ENCODE data around the gene HYLS1.

HYLS1 gene

GRCh38 chr11:125874556-125875124 is 12.8 kb upstream of the HYLS1 start:
- no peak overlapping the region for H3K27ac ChIP-seq (ENCODE audit: low read depth, low read length)
- no peaks in the 10 kb centered on the region for H3K36me3 ChIP-seq (ENCODE audit: insufficient read depth, low read length)
- H3K27me3 ChIP-seq (ENCODE audit: insufficient read depth, low read length), result no peaks in the 10 kb centered on the region
- peaks cover 2% of the 10 kb centered on the region for H3K79me2 ChIP-seq (ENCODE audit: control insufficient read depth, insufficient read depth, low read length, unreplicated experiment)
- H3K4me1 ChIP-seq (ENCODE audit: control insufficient read depth, insufficient read depth, low read length, unreplicated experiment), result no peaks in the 10 kb centered on the region
- H2AFZ ChIP-seq (ENCODE audit: low read length, unreplicated experiment), result peak overlapping the region; percentile 80
- peak overlapping the region; percentile 69 for H3K4me3 ChIP-seq (ENCODE audit: low read depth, low read length)

DNA sequence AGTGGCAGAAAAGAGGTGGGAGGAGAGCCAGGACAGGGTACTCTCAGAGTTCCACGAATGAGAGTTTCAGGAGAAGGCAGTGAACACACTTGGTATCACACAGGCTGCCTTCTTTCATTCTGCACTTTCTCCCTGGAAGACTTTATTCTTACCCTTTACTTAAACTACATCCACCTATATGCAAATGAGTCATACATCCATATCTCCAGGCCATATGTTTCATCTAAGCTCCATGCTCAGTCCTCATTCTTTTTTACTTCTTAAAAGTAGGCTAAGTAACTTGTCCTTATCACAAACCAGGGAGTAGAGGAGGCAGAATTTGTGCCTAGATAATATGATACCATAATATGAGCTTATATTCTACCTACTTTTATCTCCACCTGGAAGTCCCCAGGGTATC is 6.2 kb upstream of the HYLS1 start:
- H2AFZ ChIP-seq (ENCODE audit: low read length, unreplicated experiment), result no peak overlapping the region
- no peak overlapping the region for H3K27ac ChIP-seq (ENCODE audit: low read depth, low read length)
- no peak overlapping the region for H3K4me3 ChIP-seq (ENCODE audit: low read depth, low read length)
- H3K27me3 ChIP-seq (ENCODE audit: insufficient read depth, low read length), result no peaks in the 10 kb centered on the region
- no peaks in the 10 kb centered on the region for H3K36me3 ChIP-seq (ENCODE audit: insufficient read depth, low read length)
- peaks cover 3% of the 10 kb centered on the region for H3K4me1 ChIP-seq (ENCODE audit: control insufficient read depth, insufficient read depth, low read length, unreplicated experiment)
- peaks cover 14% of the 10 kb centered on the region for H3K79me2 ChIP-seq (ENCODE audit: control insufficient read depth, insufficient read depth, low read length, unreplicated experiment)

- Histone ChIP-seq H3K79me2 (ENCODE audit: control insufficient read depth, insufficient read depth, low read length, unreplicated experiment) (peaks cover 21% of the 10 kb centered on the region), H3K4me3 (ENCODE audit: low read depth, low read length) (no peak overlapping the region), H3K36me3 (ENCODE audit: insufficient read depth, low read length) (no peaks in the 10 kb centered on the region), H2AFZ (ENCODE audit: low read length, unreplicated experiment) (no peak overlapping the region), H3K27ac (ENCODE audit: low read depth, low read length) (no peak overlapping the region), H3K4me1 (ENCODE audit: control insufficient read depth, insufficient read depth, low read length, unreplicated experiment) (peaks cover 4% of the 10 kb centered on the region), H3K27me3 (ENCODE audit: insufficient read depth, low read length) (no peaks in the 10 kb centered on the region)
These were observed 4.1 kb upstream of the HYLS1 start for GRCh38 chr11:125883375-125883774.

DNA sequence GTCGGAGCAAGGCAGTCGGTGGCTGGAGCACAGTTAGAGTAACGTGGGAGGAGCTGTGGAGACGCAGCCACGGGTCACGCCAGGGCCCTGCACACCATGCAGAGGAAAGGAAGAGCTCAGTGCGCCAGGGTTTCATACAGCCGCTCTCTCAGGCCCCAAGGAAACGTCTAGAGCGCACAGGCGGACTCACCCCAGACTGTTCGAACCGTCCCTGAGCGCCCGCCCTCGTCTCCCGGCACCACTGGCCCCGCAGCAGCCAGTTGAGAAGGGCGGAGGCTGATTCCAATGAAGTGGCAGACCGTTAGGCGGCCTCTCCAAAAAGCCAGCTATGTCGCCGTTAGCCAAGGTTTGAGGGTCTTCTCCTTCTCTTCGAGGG is 483 bp upstream of the HYLS1 start:
- Histone ChIP-seq H3K27me3 (ENCODE audit: insufficient read depth, low read length) (no peaks in the 10 kb centered on the region), H3K4me1 (ENCODE audit: control insufficient read depth, insufficient read depth, low read length, unreplicated experiment) (peaks cover 29% of the 10 kb centered on the region), H2AFZ (ENCODE audit: low read length, unreplicated experiment) (peak overlapping the region; percentile 51), H3K4me3 (ENCODE audit: low read depth, low read length) (peak overlapping the region; percentile 98), H3K27ac (ENCODE audit: low read depth, low read length) (peak overlapping the region; percentile 76), H3K79me2 (ENCODE audit: control insufficient read depth, insufficient read depth, low read length, unreplicated experiment) (peaks cover 52% of the 10 kb centered on the region), H3K36me3 (ENCODE audit: insufficient read depth, low read length) (no peaks in the 10 kb centered on the region)

- Histone ChIP-seq H3K36me3 (ENCODE audit: insufficient read depth, low read length) (peaks cover 26% of the 10 kb centered on the region), H3K4me3 (ENCODE audit: low read depth, low read length) (peak overlapping the region; percentile 36), H3K27ac (ENCODE audit: low read depth, low read length) (peak overlapping the region; percentile 47), H3K79me2 (ENCODE audit: control insufficient read depth, insufficient read depth, low read length, unreplicated experiment) (peaks cover 77% of the 10 kb centered on the region), H2AFZ (ENCODE audit: low read length, unreplicated experiment) (no peak overlapping the region), H3K27me3 (ENCODE audit: insufficient read depth, low read length) (no peaks in the 10 kb centered on the region), H3K4me1 (ENCODE audit: control insufficient read depth, insufficient read depth, low read length, unreplicated experiment) (peaks cover 41% of the 10 kb centered on the region)
These were observed 3.1 kb downstream of the HYLS1 start for GRCh38 chr11:125890447-125891100.

- Histone ChIP-seq H3K27me3 (ENCODE audit: insufficient read depth, low read length) (no peaks in the 10 kb centered on the region), H3K4me3 (ENCODE audit: low read depth, low read length) (peak overlapping the region; percentile 22), H2AFZ (ENCODE audit: low read length, unreplicated experiment) (no peak overlapping the region), H3K4me1 (ENCODE audit: control insufficient read depth, insufficient read depth, low read length, unreplicated experiment) (peaks cover 47% of the 10 kb centered on the region), H3K79me2 (ENCODE audit: control insufficient read depth, insufficient read depth, low read length, unreplicated experiment) (peaks cover 85% of the 10 kb centered on the region), H3K27ac (ENCODE audit: low read depth, low read length) (peak overlapping the region; percentile 47), H3K36me3 (ENCODE audit: insufficient read depth, low read length) (peaks cover 30% of the 10 kb centered on the region)
These were observed 4.6 kb downstream of the HYLS1 start for GRCh38 chr11:125892071-125892470.

DNA sequence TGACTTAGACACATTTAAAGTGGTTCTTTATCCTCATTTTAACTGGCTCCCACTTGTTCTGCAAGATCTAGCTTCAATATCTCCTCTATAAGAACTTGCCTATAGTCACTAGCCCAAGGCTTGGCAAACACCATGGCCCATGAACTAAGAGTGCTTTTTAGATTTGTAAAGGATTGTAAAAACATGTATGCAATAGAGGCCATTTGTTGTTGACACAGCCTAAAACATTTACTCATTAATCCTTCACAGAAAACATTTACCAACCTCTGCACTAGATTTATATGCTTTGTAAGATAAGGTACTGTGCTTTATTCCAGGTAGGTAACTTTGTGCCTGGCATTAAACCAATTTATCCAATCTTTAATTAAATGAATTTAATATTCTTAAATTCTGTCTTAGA is 5.5 kb downstream of the HYLS1 start:
- Histone ChIP-seq H3K4me3 (ENCODE audit: low read depth, low read length) (no peak overlapping the region), H3K36me3 (ENCODE audit: insufficient read depth, low read length) (peaks cover 35% of the 10 kb centered on the region), H2AFZ (ENCODE audit: low read length, unreplicated experiment) (no peak overlapping the region), H3K4me1 (ENCODE audit: control insufficient read depth, insufficient read depth, low read length, unreplicated experiment) (peaks cover 48% of the 10 kb centered on the region), H3K79me2 (ENCODE audit: control insufficient read depth, insufficient read depth, low read length, unreplicated experiment) (peaks cover 89% of the 10 kb centered on the region), H3K27me3 (ENCODE audit: insufficient read depth, low read length) (no peaks in the 10 kb centered on the region), H3K27ac (ENCODE audit: low read depth, low read length) (no peak overlapping the region)

- Histone ChIP-seq H3K27ac (ENCODE audit: low read depth, low read length) (no peak overlapping the region), H3K79me2 (ENCODE audit: control insufficient read depth, insufficient read depth, low read length, unreplicated experiment) (peaks cover 31% of the 10 kb centered on the region), H3K4me3 (ENCODE audit: low read depth, low read length) (peak overlapping the region; percentile 85; the same call in 1 of the 2 replicates), H3K27me3 (ENCODE audit: insufficient read depth, low read length) (peaks cover 31% of the 10 kb centered on the region), H3K4me1 (ENCODE audit: control insufficient read depth, insufficient read depth, low read length, unreplicated experiment) (peaks cover 3% of the 10 kb centered on the region), H3K36me3 (ENCODE audit: insufficient read depth, low read length) (peaks cover 17% of the 10 kb centered on the region), H2AFZ (ENCODE audit: low read length, unreplicated experiment) (no peak overlapping the region)
These were observed 14.4 kb downstream of the HYLS1 start for GRCh38 chr11:125901872-125902271.

DNA sequence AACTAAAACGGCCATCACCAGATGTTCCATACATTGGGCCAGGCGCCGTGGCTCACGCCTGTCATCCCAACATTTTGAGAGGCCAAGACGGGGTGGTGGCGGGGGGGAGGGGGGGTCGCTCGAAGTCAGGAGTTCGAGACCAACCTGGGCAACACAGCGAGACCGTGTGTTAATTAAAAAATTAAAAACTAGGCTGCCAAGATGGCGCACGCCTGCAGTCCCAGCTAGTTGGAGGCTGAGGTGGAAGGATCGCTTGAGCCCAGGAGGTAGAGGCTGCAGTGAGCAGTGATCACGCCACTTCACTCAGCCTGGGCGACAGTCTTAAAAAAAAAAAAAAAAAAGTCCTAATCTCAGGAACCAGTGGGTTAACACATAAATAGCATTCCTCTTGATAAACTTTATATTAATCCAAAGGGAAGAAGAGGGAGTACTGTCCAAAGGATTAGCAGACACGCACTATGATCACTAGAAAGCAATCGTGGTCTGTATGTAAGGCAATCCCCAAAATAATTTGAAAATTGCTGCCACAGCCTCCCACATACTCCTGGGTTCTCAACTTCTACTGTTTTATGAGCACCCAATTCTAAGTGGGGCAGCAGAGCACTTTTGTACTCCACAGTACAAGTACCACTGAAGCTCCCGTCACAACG is 14.9 kb downstream of the HYLS1 start:
- Histone ChIP-seq H3K27ac (ENCODE audit: low read depth, low read length) (peak overlapping the region; percentile 6), H3K79me2 (ENCODE audit: control insufficient read depth, insufficient read depth, low read length, unreplicated experiment) (peaks cover 29% of the 10 kb centered on the region), H3K4me1 (ENCODE audit: control insufficient read depth, insufficient read depth, low read length, unreplicated experiment) (no peaks in the 10 kb centered on the region), H3K36me3 (ENCODE audit: insufficient read depth, low read length) (peaks cover 17% of the 10 kb centered on the region), H3K27me3 (ENCODE audit: insufficient read depth, low read length) (peaks cover 33% of the 10 kb centered on the region), H3K4me3 (ENCODE audit: low read depth, low read length) (peak overlapping the region; percentile 85), H2AFZ (ENCODE audit: low read length, unreplicated experiment) (peak overlapping the region; percentile 96)

DNA sequence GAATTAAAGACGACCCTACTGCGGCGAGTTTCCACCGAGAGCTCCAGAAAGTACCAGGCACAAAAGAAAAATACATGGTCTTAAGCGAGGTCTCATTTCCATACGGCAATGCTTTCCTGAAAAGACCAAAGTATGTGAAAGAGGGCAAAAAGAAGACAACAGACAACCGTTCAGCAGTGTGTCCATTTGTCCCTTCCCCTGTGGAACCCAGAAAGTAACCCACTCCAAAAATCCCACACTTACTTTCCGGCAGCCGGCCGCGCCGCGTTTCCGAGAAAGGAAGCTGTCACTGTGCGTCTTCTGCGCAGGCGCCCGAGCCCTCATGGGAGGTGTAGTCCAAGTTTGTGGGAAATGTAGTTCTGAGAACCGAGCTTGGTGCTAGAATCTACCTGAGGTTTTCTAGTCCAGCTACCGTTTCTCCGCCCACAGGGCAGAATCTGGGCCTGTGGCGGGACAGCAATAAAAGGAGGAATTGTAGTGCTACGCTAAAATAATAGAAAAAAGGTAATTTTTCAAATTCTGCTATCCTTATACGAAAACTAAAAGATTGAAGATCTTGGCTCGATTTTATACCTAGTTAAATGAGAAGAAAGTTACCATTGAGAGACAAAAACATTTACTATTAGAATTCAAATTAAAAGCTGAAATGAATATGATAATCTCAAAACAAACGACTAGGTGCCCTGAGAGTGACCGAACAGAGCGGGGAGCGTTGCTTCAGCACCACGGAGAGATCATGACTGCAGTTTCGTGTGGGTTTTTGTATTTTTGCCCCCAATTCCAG is 15.7 kb downstream of the HYLS1 start, which contains the start of gene PUS3:
Gene PUS3, minus strand, starts transcription at position 280 of the 784 bp plus-strand sequence. CDS start 6,922 bp downstream, outside the sequence.
- H3K4me3 ChIP-seq (ENCODE audit: low read depth, low read length), result peak within 1 kb of the TSS; percentile 85
- H3K27ac ChIP-seq (ENCODE audit: low read depth, low read length), result peak within 1 kb of the TSS; percentile 6

More for the DNA sequence above, 15.7 kb downstream of the HYLS1 start, which contains the start of gene PUS3:
- peaks cover 40% of the 10 kb centered on the region for H3K27me3 ChIP-seq (ENCODE audit: insufficient read depth, low read length)
- peaks cover 22% of the 10 kb centered on the region for H3K79me2 ChIP-seq (ENCODE audit: control insufficient read depth, insufficient read depth, low read length, unreplicated experiment)
- H3K36me3 ChIP-seq (ENCODE audit: insufficient read depth, low read length), result peaks cover 11% of the 10 kb centered on the region
- H2AFZ ChIP-seq (ENCODE audit: low read length, unreplicated experiment), result peak within 1 kb of the TSS; percentile 96
- no peaks in the 10 kb centered on the region for H3K4me1 ChIP-seq (ENCODE audit: control insufficient read depth, insufficient read depth, low read length, unreplicated experiment)
